CD4-positive, alpha-beta T cell (primary cell): ENCODE data around the gene BSND. TPM values are rescaled to one million over a fixed set of nuclear protein-coding genes. Genes with fewer than 3 reads are reported as not detected.

Source experiments
- ATAC-seq: fragments of 200-7000 bp; cut with Tn5 transposase; one replicate; pipeline ENCODE4 v1.10.0; 2022; ENCODE audit warnings: mild to moderate bottlenecking; ENCODE audit not compliant: poor library complexity
- CTCF ChIA-PET: fragments of 350-600 bp; sonication (Branson Sonifier 250); formaldehyde crosslinking; loops from one replicate; lab custom pipeline; 2021; ENCODE audit warnings: antibody characterized with exemption, inconsistent platforms; lab: Charles Lee
- POLR2A ChIA-PET: fragments of 350-600 bp; sonication (Branson Sonifier 250); formaldehyde crosslinking; loops from one replicate; lab custom pipeline; 2021; ENCODE audit warnings: antibody characterized with exemption, inconsistent platforms; lab: Charles Lee
- DNase-seq, 14 experiments: peaks; one replicate each; pipeline ENCODE4 v3.0.0-alpha.2; 2013 to 2020; ENCODE audit warnings: mixed read lengths in 2 of 14
- H3K27ac ChIP-seq, 2 donors: one replicate each; pipeline versions ENCODE4 v1.5.1 to v1.7.0; 2013; ENCODE audit warnings: low read length in 2 of 2, low read depth in 1 of 2, mild to moderate bottlenecking in 1 of 2
- H3K27me3 ChIP-seq, 2 experiments: 1 replicate in 1 of 2; 2 replicates in 1 of 2; pipeline versions ENCODE4 v1.6.1 to v1.7.0; 2013; ENCODE audit warnings: low read length in 2 of 2, control low read depth in 1 of 2, mild to moderate bottlenecking in 1 of 2, moderate library complexity in 1 of 2; ENCODE audit not compliant: insufficient read depth in 2 of 2, control insufficient read depth in 1 of 2
- H3K36me3 ChIP-seq: one replicate; pipeline ENCODE4 v1.6.1; 2013; ENCODE audit warnings: low read length, control low read depth; ENCODE audit not compliant: insufficient read depth
- H3K4me1 ChIP-seq: one replicate; pipeline ENCODE4 v1.6.1; 2013; ENCODE audit warnings: low read length, control low read depth; ENCODE audit not compliant: insufficient read depth
- H3K4me3 ChIP-seq: one replicate; pipeline ENCODE4 v1.5.1; 2013; ENCODE audit warnings: mild to moderate bottlenecking, low read length, moderate library complexity
- H3K9me3 ChIP-seq, 2 experiments: 1 replicate in 1 of 2; 2 replicates in 1 of 2; pipeline versions ENCODE4 v1.6.1 to v1.7.0; 2013; ENCODE audit warnings: low read length in 2 of 2, mild to moderate bottlenecking in 2 of 2, control low read depth in 1 of 2, moderate library complexity in 1 of 2; ENCODE audit not compliant: control insufficient read depth in 1 of 2, insufficient read depth in 1 of 2
- H3K27ac Mint-ChIP-seq: one replicate; pipeline ENCODE4 v1.8.0; 2020; ENCODE audit warnings: mixed read lengths
- H3K27me3 Mint-ChIP-seq: one replicate; pipeline ENCODE4 v1.8.0; 2021; ENCODE audit warnings: mixed read lengths
- H3K36me3 Mint-ChIP-seq: one replicate; pipeline ENCODE4 v1.8.0; 2021; ENCODE audit warnings: low read depth, mixed read lengths
- H3K4me1 Mint-ChIP-seq: one replicate; pipeline ENCODE4 v1.8.0; 2021; ENCODE audit warnings: low read depth, mixed read lengths
- H3K4me3 Mint-ChIP-seq: one replicate; pipeline ENCODE4 v1.8.0; 2020; ENCODE audit warnings: mild to moderate bottlenecking, mixed read lengths
- H3K9me3 Mint-ChIP-seq: one replicate; pipeline ENCODE4 v1.8.0; 2020; ENCODE audit warnings: mixed read lengths
- intact Hi-C, 2 experiments: fragments of 100-400 bp; cut with DNase I in 1 of 2; cut with micrococcal nuclease in 1 of 2; formaldehyde crosslinking; loops; one replicate each; pipeline versions ENCODE4 v1.15.1 to v1.9.0; 2023 to 2025; cut with DNase I, micrococcal nuclease
- total RNA-seq, 174 experiments: library from RNA in 2 of 174; stranded (reverse) in 2 of 174; gene quantifications; one replicate each; pipeline ENCODE4 v1.2.3 and lab custom pipeline; 2021 to 2026
- TF ChIP-seq, protein P1 (sequence below): fragments of 200-600 bp; IDR thresholded peaks from one replicate; pipeline ENCODE4 v1.8.0; 2022; ENCODE audit warnings: antibody characterized with exemption, mild to moderate bottlenecking

The BSND gene
- total RNA-seq, 2 experiments from 2014 or later = not detected

DNA sequence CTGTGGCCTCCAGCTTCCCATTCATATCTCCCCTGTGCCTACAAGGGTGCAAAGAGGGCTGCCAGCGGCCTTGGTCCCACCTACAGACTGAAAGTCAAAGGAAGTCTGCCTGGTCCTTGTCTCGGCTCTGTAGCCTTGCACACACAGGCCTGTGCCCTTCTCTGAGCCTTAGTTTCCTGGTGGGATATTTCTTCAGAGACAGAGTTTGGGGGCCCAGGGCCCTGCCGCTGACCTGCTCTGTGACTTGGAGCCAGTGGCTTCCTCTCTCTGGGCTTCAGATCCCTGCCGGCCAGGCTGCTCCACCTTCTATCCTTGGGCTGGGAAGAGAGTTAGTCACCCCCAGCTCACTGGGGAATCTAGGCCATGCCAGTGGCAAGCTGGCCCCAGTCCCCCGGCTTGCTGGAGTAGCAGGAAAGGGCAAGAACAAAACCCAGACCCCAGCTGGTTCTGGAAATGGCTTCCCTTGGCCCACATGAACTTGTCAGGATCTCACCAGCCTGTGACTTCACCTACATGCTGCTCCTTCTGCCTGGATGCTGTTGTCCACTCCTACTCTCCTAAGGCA lies 19.3 kb upstream of the BSND start:
- Histone ChIP-seq H3K4me3 (no peak overlapping the region), H3K4me1 (no peaks in the 10 kb centered on the region), H3K27me3 (peaks cover 17 to 32% of the 10 kb centered on the region in 2 experiments), H3K9me3 (no peaks in the 10 kb centered on the region), H3K36me3 (no peaks in the 10 kb centered on the region), H3K27ac (no peak overlapping the region)
- Mint-ChIP-seq H3K36me3 (no peaks in the 10 kb centered on the region), H3K9me3 (no peaks in the 10 kb centered on the region), H3K4me3 (no peak overlapping the region), H3K27ac (no peak overlapping the region), H3K27me3 (peaks cover 55% of the 10 kb centered on the region), H3K4me1 (no peaks in the 10 kb centered on the region)
- DNase-seq (no peak), ATAC-seq (no peak)
- ChIA-PET CTCF (no interaction called here), POLR2A (no interaction called here)
- intact Hi-C loops = no loop called here
- TF ChIP-seq, protein P1, sequence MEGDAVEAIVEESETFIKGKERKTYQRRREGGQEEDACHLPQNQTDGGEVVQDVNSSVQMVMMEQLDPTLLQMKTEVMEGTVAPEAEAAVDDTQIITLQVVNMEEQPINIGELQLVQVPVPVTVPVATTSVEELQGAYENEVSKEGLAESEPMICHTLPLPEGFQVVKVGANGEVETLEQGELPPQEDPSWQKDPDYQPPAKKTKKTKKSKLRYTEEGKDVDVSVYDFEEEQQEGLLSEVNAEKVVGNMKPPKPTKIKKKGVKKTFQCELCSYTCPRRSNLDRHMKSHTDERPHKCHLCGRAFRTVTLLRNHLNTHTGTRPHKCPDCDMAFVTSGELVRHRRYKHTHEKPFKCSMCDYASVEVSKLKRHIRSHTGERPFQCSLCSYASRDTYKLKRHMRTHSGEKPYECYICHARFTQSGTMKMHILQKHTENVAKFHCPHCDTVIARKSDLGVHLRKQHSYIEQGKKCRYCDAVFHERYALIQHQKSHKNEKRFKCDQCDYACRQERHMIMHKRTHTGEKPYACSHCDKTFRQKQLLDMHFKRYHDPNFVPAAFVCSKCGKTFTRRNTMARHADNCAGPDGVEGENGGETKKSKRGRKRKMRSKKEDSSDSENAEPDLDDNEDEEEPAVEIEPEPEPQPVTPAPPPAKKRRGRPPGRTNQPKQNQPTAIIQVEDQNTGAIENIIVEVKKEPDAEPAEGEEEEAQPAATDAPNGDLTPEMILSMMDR = no peak

DNA sequence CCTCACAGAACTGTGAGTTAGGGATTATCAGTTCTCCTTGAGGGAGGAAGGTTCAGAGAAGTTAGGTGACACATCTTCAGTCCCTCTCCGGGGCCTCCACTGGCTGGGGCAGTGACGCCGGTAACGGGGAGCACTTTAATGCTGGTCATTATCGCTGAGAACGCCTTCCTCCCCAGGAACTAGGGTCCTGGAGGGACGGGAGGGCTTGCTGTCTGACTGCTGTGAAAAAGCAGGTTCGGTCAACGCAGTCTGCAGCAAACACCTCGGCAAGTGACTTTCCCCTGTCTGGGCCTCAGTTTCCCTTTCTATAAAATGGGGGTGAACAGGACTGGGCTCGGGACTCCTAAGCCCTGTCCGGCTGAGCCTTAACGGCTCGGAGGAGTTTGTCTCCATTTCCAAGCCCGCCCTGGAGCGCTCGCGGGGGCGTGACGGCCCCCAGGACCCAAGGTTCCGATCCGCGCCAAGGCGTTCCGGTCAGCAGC lies 18.6 kb upstream of the BSND start:
- DNase-seq (no peak), ATAC-seq (no peak)
- no peaks in the 10 kb centered on the region for H3K4me1 ChIP-seq
- H3K4me1 Mint-ChIP-seq = no peaks in the 10 kb centered on the region
- TF ChIP-seq, protein P1 = no peak
- H3K27me3 ChIP-seq = peaks cover 17 to 32% of the 10 kb centered on the region in 2 experiments
- H3K27ac ChIP-seq = no peak overlapping the region
- H3K9me3 ChIP-seq = no peaks in the 10 kb centered on the region
- no peaks in the 10 kb centered on the region for H3K9me3 Mint-ChIP-seq
- intact Hi-C loops = no loop called here
- no peak overlapping the region for H3K27ac Mint-ChIP-seq
- no peak overlapping the region for H3K4me3 Mint-ChIP-seq
- no peaks in the 10 kb centered on the region for H3K36me3 ChIP-seq
- ChIA-PET POLR2A (no interaction called here), CTCF (no interaction called here)
- H3K27me3 Mint-ChIP-seq = peaks cover 53% of the 10 kb centered on the region
- no peak overlapping the region for H3K4me3 ChIP-seq
- H3K36me3 Mint-ChIP-seq = no peaks in the 10 kb centered on the region

DNA sequence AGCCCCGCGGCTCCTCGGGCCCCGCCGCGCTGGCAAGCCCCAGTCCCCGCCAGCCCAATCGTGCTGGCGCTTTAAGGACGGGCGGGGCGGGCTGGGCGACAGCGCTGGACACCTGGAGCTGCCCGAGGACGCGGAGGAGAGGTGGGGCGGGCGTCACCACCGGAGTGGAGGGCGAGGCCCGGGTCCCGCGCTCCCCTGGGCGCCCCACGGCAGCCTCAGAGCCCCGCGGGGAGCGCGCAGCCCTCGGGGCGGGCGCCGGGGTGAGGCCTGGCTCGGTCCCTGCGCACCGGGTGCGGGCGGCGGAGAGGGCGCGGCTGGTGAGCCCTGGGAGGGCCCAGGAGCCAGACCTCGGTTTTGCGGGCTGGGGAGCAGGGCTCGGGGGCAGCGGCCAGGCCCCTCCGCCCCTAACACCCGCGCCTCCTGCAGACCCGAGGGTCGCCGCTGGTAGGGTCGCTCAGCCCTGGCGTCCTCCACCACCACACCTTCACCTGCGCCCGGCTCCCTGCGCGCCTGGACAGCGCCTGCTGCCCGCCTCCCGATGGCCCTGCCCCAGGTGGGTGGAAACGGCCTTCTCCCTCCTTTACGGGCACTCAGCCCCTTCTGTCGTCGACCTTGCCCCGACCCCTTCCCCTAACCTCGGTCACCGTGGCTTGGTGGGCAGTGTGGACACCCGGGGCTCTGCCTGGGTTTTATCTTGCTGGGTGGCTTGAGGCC lies 18.0 kb upstream of the BSND start, which contains the start of gene TMEM61:
TMEM61 (plus strand) TSS at position 101 of the 714 bp plus-strand sequence; CDS start at position 539, 438 bp downstream.
- no peak within 1 kb of the TSS for H3K27ac ChIP-seq
- H3K4me1 Mint-ChIP-seq = no peaks in the 10 kb centered on the region
- H3K27me3 ChIP-seq = peaks cover 17 to 32% of the 10 kb centered on the region in 2 experiments
- intact Hi-C loops = no loop called here
- TF ChIP-seq, protein P1 = no peak
- ChIA-PET POLR2A (no interaction called here), CTCF (no interaction called here)
- no peaks in the 10 kb centered on the region for H3K36me3 Mint-ChIP-seq
- H3K27ac Mint-ChIP-seq = no peak within 1 kb of the TSS
- DNase-seq (no peak), ATAC-seq (no peak)
- peaks cover 47% of the 10 kb centered on the region for H3K27me3 Mint-ChIP-seq
- H3K9me3 ChIP-seq = no peaks in the 10 kb centered on the region
- no peaks in the 10 kb centered on the region for H3K36me3 ChIP-seq
- no peaks in the 10 kb centered on the region for H3K4me1 ChIP-seq
- H3K9me3 Mint-ChIP-seq = no peaks in the 10 kb centered on the region
- no peak within 1 kb of the TSS for H3K4me3 Mint-ChIP-seq
- H3K4me3 ChIP-seq = no peak within 1 kb of the TSS
